ENCODE results near the gene PERM1. TPM values are rescaled to one million over a fixed set of nuclear protein-coding genes. Genes with fewer than 3 reads are reported as not detected.
A peak's percentile ranks its signal among the peaks of the same experiment; 100 is the strongest.

The PERM1 gene
- total RNA-seq, 1 experiment from 2014 or later, result not detected

DNA sequence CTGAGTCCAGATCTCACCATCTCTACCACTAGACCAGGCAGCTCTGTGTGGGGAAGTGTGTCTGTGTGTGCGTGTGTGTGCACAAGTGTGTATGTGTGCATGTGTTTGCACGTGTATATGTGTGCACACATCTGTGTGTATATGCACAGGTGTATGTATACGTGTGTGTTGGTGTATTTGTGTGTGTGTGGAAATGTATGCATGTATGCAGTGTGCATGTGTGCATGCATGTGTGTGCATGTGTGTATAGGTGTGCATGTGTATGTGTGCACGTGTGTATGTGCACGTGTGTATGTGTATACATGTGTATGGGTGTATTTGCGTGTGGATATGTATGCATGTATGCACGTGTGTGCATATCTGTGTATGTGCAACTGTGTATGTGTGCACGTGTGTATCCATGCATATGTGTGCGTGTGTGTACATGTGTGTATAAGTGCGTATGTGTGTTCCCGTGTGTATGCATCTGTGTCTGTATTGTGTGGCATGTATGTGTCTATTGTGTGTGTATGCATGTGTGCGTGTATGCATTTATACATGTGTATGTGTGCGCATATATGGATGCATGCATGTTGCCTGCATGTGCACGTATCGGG lies 12.5 kb downstream of the PERM1 start:
- CTCF ChIA-PET, result no interaction called here
- no peaks in the 10 kb centered on the region for H3K27me3 Mint-ChIP-seq (ENCODE audit: unreplicated experiment)
- BruUV-seq (replicated peaks), result no TSS peak
- no peaks in the 10 kb centered on the region for H3K4me1 Mint-ChIP-seq (ENCODE audit: low read depth, unreplicated experiment)
- H3K36me3 Mint-ChIP-seq (ENCODE audit: insufficient read depth, unreplicated experiment), result peaks cover 20% of the 10 kb centered on the region
- no peak overlapping the region for H3K4me3 Mint-ChIP-seq (ENCODE audit: low read depth, unreplicated experiment)
- no peaks in the 10 kb centered on the region for H3K9me3 Mint-ChIP-seq (ENCODE audit: low read depth, unreplicated experiment)
- intact Hi-C loops (cut with micrococcal nuclease; ENCODE audit: unreplicated experiment), result no loop called here
- no peak for DNase-seq
- TF ChIP-seq, protein P1, sequence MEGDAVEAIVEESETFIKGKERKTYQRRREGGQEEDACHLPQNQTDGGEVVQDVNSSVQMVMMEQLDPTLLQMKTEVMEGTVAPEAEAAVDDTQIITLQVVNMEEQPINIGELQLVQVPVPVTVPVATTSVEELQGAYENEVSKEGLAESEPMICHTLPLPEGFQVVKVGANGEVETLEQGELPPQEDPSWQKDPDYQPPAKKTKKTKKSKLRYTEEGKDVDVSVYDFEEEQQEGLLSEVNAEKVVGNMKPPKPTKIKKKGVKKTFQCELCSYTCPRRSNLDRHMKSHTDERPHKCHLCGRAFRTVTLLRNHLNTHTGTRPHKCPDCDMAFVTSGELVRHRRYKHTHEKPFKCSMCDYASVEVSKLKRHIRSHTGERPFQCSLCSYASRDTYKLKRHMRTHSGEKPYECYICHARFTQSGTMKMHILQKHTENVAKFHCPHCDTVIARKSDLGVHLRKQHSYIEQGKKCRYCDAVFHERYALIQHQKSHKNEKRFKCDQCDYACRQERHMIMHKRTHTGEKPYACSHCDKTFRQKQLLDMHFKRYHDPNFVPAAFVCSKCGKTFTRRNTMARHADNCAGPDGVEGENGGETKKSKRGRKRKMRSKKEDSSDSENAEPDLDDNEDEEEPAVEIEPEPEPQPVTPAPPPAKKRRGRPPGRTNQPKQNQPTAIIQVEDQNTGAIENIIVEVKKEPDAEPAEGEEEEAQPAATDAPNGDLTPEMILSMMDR (IDR thresholded peaks at IDR 0.05; ENCODE audit: unreplicated experiment), result no peak
- H3K27ac Mint-ChIP-seq (ENCODE audit: unreplicated experiment), result no peak overlapping the region

- intact Hi-C loops (cut with micrococcal nuclease; ENCODE audit: unreplicated experiment), result no loop called here
- no TSS peak for BruUV-seq (replicated peaks)
- H3K27ac Mint-ChIP-seq (ENCODE audit: unreplicated experiment), result no peak overlapping the region
- TF ChIP-seq, protein P1 (IDR thresholded peaks at IDR 0.05; ENCODE audit: unreplicated experiment), result no peak
- no peak for DNase-seq
- H3K27me3 Mint-ChIP-seq (ENCODE audit: unreplicated experiment), result no peaks in the 10 kb centered on the region
- peak overlapping the region; percentile 69 for H3K4me3 Mint-ChIP-seq (ENCODE audit: low read depth, unreplicated experiment)
- H3K36me3 Mint-ChIP-seq (ENCODE audit: insufficient read depth, unreplicated experiment), result peaks cover 14% of the 10 kb centered on the region
- CTCF ChIA-PET, result no interaction called here
- no peaks in the 10 kb centered on the region for H3K4me1 Mint-ChIP-seq (ENCODE audit: low read depth, unreplicated experiment)
- no peaks in the 10 kb centered on the region for H3K9me3 Mint-ChIP-seq (ENCODE audit: low read depth, unreplicated experiment)
Measured at GRCh38 chr1:967466-968343, 14.2 kb downstream of the PERM1 start.

GRCh38 chr1:966704-967300 lies 15.1 kb downstream of the PERM1 start:
- H3K27ac Mint-ChIP-seq (ENCODE audit: unreplicated experiment), result no peak overlapping the region
- intact Hi-C loops (cut with micrococcal nuclease; ENCODE audit: unreplicated experiment), result no loop called here
- DNase-seq, result peak; percentile 70
- TSS peak; percentile 88 for BruUV-seq (replicated peaks)
- H3K4me1 Mint-ChIP-seq (ENCODE audit: low read depth, unreplicated experiment), result no peaks in the 10 kb centered on the region
- H3K9me3 Mint-ChIP-seq (ENCODE audit: low read depth, unreplicated experiment), result no peaks in the 10 kb centered on the region
- TF ChIP-seq, protein P1 (IDR thresholded peaks at IDR 0.05; ENCODE audit: unreplicated experiment), result no peak
- peaks cover 14% of the 10 kb centered on the region for H3K36me3 Mint-ChIP-seq (ENCODE audit: insufficient read depth, unreplicated experiment)
- no peaks in the 10 kb centered on the region for H3K27me3 Mint-ChIP-seq (ENCODE audit: unreplicated experiment)
- CTCF ChIA-PET, result interaction anchor here (0.5 to 1.1 kb wide), 2 partner anchors 9 to 102 kb away, joined by 6 read pairs; no protein-coding TSS in a partner anchor
- peak overlapping the region; percentile 69 for H3K4me3 Mint-ChIP-seq (ENCODE audit: low read depth, unreplicated experiment)

DNA sequence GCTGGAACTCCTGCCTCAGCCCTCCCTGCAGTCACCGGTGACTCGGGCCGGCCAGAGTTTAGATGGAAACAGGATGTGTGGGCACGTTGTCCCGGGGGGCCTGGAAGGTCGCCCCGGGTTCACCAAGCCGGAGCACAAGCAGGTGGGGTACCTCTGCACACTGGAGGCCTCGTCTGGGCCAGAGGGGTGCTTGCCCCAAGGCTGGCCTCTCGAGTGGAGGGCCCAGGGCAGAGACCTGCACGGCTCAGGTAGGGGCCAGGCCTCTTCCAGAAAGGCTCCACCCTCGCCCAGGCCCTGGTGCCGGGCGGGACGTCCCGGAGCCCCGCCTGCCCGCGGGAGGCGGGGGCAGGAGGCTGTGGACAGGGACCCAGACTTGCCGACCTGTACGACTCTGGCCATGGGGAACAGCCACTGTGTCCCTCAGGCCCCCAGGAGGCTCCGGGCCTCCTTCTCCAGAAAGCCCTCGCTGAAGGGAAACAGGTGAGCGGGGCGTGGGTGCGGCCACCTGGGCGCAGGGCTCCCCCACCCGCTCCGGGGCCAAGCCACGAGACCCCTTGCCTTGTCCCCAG lies 15.7 kb downstream of the PERM1 start, which contains the start of gene PLEKHN1:
PLEKHN1 (plus strand) TSS at position 348 of the 569 bp plus-strand sequence; CDS start at position 398, 50 bp downstream.
- CTCF ChIA-PET, result interaction anchor here (0.5 to 1.1 kb wide), 2 partner anchors 10 to 103 kb away, joined by 6 read pairs; no protein-coding TSS in a partner anchor

More for the DNA sequence above, 15.7 kb downstream of the PERM1 start, which contains the start of gene PLEKHN1:
- no TSS peak for BruUV-seq (replicated peaks)
- H3K4me3 Mint-ChIP-seq (ENCODE audit: low read depth, unreplicated experiment), result peak within 1 kb of the TSS; percentile 69
- DNase-seq, result peak; percentile 72
- H3K27me3 Mint-ChIP-seq (ENCODE audit: unreplicated experiment), result no peaks in the 10 kb centered on the region
- no peaks in the 10 kb centered on the region for H3K9me3 Mint-ChIP-seq (ENCODE audit: low read depth, unreplicated experiment)
- no peaks in the 10 kb centered on the region for H3K4me1 Mint-ChIP-seq (ENCODE audit: low read depth, unreplicated experiment)
- peaks cover 14% of the 10 kb centered on the region for H3K36me3 Mint-ChIP-seq (ENCODE audit: insufficient read depth, unreplicated experiment)
- intact Hi-C loops (cut with micrococcal nuclease; ENCODE audit: unreplicated experiment), result no loop called here
- TF ChIP-seq, protein P1 (IDR thresholded peaks at IDR 0.05; ENCODE audit: unreplicated experiment), result no peak
- no peak within 1 kb of the TSS for H3K27ac Mint-ChIP-seq (ENCODE audit: unreplicated experiment)

All from Calu3 (cell line).